ENCODE data around the gene NSD2.
"Not testable (repeated sequence)": the region's sequence is repeated elsewhere in the genome, so short reads cannot be mapped to it uniquely, and the experiment has no call there.

DNA sequence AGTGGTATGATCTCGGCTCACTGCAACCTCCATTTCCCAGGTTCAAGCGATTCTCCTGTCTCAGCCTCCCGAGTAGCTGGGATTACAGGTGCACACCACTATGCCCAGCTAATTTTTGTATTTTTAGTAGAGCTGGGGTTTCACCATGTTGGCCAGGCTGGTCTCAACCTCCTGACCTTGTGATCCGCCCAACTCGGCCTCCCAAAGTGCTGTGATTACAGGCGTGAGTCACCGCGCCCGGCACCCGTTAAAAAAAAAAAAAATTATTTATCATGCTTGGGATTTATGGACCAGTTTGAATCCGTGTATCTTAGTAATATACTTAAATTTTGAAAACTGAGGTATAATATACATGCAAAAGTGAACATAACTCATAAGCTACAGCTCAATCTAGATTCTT, 38.5 kb downstream of the NSD2 start:
- TF ChIP-seq, protein P1, sequence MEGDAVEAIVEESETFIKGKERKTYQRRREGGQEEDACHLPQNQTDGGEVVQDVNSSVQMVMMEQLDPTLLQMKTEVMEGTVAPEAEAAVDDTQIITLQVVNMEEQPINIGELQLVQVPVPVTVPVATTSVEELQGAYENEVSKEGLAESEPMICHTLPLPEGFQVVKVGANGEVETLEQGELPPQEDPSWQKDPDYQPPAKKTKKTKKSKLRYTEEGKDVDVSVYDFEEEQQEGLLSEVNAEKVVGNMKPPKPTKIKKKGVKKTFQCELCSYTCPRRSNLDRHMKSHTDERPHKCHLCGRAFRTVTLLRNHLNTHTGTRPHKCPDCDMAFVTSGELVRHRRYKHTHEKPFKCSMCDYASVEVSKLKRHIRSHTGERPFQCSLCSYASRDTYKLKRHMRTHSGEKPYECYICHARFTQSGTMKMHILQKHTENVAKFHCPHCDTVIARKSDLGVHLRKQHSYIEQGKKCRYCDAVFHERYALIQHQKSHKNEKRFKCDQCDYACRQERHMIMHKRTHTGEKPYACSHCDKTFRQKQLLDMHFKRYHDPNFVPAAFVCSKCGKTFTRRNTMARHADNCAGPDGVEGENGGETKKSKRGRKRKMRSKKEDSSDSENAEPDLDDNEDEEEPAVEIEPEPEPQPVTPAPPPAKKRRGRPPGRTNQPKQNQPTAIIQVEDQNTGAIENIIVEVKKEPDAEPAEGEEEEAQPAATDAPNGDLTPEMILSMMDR (IDR thresholded peaks at IDR 0.05): not testable (repeated sequence)
- TF ChIP-seq ZFX (IDR thresholded peaks at IDR 0.05; ENCODE audit: borderline replicate concordance): not testable (repeated sequence)
